ENCODE data around the gene TRAF3.
"Not testable (repeated sequence)": the region's sequence is repeated elsewhere in the genome, so short reads cannot be mapped to it uniquely, and the experiment has no call there.

Gene TRAF3

DNA sequence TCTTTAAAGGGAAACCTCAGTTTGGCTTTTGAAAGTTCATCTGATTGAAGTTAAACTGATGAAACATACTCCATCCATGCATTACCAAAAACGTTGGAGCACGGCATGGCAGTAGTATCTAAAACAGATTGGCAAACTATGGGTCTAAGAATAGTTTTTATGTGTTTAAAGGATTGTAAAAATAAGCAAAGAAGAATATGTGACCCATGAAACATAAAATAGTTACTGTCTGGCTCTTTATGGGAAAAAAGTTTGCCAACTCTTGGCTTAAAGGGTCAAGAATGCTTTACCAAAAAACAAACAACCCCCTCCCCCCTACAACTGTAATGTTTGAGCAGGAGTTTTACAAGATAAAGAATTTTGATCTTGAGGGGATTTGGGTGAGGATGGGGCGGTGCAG, 32.6 kb downstream of the TRAF3 start:
- FAIRE-seq, result no peak

DNA sequence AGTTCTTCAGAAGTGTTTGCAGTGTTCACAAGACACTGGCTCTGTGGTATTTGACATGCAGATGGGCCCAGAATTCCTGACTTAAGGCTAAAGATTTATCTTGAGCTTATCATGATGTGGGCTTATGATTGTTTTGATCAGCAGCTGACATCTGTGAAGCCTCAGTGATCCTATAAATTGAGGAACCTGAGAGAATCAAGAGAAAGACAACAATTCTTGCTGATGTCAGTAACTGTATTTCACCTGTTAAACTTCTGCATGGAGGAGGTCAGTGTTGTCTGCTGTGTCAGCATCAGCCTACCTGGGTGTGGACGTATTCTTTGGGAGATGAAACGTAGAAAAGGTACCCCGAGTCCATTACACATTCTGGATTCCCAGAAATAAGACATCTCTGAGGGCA, 33.3 kb downstream of the TRAF3 start:
- FAIRE-seq, result no peak

- FAIRE-seq, result no peak
Observed at GRCh38 chr14:102811254-102811963, 34.2 kb downstream of the TRAF3 start.

DNA sequence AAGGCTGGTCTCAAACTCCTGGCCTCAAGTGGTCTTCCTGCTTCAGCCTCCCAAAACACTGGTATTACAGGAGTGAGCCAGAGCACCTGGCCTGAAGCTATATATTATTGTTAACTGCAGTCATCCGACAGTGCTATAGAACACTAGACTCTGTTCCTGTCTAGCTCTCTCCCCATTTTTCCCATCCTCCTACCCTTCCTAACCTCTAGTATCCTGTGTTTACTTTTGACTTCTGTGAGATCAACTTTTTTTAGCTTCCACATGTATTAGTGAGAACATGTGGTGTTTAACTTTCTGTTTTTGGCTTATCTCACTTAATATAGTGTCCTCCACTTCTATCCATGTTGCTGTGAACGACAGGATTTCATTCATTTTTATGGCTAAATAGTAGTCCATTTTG, 34.7 kb downstream of the TRAF3 start:
- FAIRE-seq, result no peak

DNA sequence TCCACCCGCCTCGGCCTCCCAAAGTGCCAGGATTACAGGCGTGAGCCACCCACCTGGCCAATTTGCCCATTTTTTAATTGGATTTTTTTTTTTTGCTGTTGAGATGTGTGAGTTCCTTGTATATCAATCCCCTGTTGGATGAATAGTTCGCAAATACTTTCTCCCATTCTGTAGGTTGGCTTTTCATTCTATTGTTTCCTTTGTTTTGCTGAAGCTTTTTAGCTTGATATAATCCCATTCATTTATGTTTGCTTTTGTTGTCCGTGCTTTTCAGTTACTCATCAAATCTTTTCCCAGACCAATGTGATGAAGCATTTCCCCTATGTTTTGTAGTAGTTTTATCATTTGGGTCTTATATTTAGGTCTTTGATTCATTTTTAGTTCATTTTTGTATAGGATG, 36.4 kb downstream of the TRAF3 start:
- no peak for FAIRE-seq

GRCh38 chr14:102817318-102817717, 40.1 kb downstream of the TRAF3 start:
- FAIRE-seq, result no peak

- FAIRE-seq, result no peak
Observed at GRCh38 chr14:102817942-102818940, 41.0 kb downstream of the TRAF3 start.

DNA sequence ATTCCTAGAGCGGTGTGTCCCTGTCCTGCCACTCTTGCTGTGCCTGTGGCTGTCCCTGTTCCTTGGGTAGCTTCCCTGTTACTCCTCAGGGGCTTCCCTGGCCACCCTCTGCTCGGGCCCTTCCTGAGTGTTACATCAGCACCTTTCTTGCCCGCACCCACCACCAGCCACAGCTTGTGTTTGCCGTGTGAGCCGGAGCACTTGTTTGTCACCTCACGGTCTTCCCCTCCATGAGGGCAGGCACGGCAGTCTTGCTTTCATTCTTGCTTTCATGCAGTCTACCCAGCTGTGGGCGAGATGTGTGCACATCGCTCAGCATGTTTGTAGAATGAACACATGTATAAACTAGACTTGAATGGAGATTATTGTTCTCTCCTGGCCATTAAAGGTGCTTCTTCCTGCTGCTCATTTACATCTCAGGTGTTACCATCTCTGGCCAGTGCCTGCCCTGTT, 42.0 kb downstream of the TRAF3 start:
- no peak for FAIRE-seq

GRCh38 chr14:102819747-102820330, 42.6 kb downstream of the TRAF3 start:
- FAIRE-seq, result no peak

DNA sequence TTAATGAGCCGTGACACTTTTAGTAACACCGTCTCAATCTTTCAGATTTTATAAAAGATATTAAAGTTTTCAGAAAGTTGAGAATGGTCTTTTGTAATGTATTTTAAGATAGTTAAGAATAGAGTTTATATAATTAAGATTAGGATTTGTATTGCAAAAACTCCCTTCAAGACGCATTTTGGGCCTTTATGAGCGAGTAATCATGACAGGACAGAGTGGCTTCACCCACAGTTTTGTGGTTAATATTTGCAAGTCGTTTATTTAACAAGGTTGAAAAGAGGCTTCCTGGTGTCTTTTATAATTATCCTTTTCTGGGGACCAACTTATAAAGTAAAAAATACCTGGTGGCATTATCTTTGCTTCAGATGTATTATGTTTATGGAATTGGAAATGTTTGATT, 44.0 kb downstream of the TRAF3 start:
- no peak for FAIRE-seq

- FAIRE-seq, result no peak
Observed at GRCh38 chr14:102822311-102822863, 45.1 kb downstream of the TRAF3 start.

GRCh38 chr14:102822887-102823286, 45.6 kb downstream of the TRAF3 start:
- not testable (repeated sequence) for FAIRE-seq

GRCh38 chr14:102823546-102823945, 46.3 kb downstream of the TRAF3 start:
- no peak for FAIRE-seq

DNA sequence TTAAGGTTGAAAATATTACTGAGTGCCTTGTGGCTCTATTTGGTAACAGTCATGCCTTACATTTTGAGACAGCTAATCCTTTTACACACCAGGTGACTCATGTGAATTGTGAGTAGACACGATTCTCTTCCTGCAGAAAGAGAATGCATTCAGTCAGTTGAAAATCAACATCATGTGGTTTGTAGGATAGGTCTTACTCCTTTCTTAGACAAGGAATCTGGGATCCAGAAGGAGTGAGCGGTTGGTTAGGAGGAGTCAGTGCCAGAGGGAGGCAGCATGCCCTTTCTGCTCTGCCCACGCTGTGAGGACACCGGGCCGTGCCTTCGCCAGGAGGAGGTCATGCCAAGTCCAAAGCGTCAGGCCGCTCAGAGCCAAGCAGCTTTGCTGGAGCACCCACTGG, 47.6 kb downstream of the TRAF3 start:
- no peak for FAIRE-seq

DNA sequence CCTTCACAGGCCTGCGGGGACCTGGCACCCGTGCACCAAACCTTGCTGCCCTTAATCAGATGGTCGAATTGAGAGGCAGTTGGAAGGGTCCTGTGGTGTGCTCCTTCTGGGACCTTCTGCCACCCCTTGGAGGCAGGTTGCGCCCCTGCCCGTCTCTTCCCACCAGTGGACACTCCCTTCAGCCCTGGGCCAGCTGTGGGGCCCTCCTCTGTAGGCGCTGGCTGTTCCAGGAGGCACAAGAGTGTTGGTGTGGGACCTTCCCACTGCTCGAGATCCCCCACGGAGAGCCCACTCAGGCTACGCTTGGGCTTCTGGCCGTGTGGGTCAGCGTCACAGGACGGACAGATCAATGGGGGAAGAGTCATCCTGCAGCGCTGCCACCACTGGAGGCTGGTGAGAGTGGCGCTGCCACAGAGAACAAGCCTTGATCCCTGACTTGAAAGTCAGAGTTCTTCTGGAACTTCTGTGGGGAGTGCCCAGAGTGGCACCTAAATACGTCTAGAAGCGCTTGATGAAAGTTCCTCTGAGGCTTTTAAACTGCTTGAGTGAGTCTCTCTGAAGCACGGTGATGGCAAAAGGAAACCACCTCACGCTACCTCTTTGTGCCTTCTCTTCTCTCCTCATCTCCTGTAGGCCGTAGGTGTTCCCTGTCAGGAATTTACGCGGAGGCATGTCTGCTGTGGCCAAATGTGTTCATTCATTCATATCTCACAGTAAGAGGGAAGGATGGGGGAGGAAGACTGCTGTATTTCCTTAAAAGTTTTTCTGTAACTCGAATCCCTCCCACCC, 48.3 kb downstream of the TRAF3 start:
- FAIRE-seq, result no peak

DNA sequence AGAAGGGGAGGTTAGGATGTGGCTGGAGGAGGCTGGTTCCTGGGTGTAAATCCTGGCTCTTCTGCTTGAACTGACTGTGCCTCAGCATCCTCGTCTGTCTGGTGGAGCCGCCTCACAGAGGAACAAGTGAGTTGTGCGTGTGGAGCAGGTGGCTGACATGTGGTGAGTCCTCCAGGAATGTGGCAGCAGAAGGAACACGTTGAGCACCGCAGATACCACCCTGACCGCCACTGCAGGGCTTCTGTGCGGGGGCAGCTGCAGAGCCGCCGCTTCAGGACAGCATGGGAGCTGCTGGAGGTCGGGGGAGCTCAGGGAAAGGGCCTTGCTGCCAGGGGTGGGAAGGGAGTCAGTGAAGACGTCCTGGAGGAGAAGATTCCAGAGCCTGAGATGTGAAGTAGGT, 48.9 kb downstream of the TRAF3 start:
- no peak for FAIRE-seq

DNA sequence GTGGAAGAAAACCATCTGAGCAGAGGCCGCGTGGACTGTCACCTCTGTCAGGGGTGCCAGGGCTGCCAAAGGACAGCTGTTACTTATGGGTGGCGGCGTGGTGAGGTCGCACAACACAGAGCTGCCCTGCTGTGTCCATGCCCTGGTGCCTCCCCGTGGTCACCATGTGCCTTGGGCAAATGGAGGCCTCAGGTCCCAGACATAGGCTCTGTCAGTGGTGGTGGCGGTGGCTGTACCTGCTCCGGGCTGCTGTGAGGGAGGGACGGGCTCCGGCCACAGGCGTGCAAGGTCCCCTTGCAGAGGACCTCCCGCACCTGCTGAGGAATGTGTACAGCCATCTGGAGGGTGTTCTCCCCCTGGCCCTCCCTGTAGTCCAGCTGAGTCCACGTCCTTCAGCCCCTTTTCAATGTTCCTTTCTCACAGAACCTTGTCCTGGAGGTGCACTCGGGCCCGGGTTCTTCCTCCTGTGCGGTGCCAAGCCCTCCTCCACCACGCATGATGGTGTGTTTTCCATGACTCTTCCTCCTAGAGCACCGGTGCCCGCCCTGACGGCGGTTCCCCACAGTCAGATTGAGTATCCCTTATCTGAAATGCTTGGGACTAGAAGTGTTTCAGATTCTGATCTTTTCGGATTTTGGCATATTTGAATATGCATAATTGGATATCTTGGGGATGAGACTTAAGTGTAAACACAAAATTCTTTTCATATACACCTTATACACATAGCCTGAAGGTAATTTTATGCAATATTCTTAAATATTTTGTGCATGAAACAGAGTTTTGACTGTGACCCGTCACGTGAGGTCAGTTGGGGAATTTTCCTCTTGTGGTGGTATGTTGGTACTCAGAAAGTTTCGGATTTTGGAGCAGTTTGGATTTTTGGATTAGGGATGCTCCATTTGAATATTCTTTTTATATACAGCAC, 49.8 kb downstream of the TRAF3 start:
- FAIRE-seq, result no peak

DNA sequence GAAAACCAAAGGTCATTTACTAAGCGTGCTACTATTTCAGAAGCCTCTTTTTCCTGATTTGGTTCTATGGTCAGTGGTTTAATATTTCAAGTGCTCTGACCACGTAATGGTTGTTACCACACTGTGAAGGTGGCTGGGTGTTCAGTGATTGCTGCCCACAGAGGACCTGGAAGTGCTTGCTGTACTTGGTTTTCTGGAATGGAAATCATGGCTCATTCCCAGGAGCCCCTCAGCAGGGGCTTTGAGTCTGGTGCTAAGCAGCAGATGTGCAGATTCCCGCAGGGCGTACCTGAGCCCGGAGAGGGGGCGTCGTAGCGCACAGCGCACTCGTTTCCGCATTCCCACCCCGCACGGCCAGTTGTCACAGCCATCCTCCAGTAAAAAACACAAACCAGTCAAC, 50.5 kb downstream of the TRAF3 start:
- no peak for FAIRE-seq

DNA sequence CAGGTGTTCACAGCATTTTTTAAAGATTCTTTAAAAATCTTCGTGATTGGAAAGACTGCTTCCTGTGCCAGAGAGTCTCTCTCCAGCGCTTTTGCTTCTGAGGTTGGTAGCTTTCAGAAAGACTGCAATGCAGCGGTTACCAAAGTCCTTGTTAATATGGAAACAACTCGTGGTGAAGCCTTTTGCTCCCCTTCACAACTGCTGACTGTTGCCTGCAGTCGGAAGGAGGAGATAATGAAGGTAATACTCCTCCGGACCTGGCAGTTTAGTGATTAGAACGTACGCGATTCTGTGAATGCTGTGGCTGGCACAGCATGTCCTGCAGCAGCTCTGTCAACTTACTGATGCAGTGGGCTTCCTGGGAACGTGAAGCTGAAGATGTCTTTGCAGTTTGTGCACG, 50.9 kb downstream of the TRAF3 start:
- FAIRE-seq, result no peak

DNA sequence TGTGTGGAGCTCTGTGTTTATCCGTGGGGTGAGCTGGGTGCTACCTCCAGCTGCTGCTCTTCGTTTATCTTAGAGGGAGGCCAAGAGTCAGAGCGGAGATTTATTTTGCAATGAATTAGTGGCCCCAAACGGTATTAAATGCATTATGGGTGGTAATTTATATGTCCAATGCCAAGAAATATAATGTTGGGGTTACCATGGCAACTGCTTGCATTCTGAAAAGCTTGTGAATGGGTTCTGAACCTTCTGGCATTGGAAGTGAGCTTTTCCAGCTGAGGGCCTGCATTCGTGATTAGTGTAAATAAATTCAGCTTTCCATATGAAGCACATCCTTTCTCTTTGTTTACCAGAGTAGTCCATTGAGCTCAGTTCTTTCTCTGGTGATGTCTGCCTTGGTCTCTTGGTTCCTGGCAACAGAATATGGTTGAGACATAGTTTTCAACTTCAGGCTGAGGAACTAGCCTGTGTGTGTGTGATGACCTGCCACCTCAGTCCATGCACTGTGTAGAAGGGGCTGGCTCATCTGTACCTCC, 51.8 kb downstream of the TRAF3 start:
- no peak for FAIRE-seq

DNA sequence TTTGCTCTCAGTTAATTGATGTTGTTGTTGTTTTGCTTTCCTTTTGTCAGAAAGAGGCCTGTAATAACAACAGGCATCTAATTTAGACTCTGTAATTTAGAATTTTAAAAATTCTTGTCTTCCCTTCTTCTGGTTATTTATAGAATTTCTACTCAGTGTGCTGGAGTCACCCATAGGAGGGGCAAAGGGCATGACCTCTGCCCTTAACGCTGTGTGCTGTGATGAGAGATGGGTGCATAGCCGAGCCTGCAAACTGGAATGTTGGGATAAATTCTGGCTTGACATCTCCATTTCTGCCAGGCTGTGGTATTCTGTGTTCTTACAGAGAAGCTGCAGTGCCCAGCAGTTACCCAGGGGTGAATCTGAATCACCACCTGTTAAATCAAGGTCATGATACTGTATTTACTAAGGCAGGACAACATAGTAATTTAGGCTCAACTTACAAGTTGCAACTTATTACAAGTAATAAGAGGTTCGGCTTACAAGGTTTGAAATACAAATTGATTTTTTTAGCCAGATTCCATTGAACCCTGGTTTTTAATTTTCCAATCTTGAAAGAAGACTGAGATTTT, 53.3 kb downstream of the TRAF3 start:
- no peak for FAIRE-seq

All from colon (tissue), 2 donors.